ENCODE measurements around the gene MED13. TPM values are rescaled to one million over a fixed set of nuclear protein-coding genes. Genes with fewer than 3 reads are reported as not detected.

MED13 gene
- polyA plus RNA-seq, 3 donors: 2.1 to 32.0 (median 5.0) TPM

Other genes with a start within 250 kb of the MED13 start
- gene BRIP1, start 201.8 kb downstream of the MED13 start, polyA plus RNA-seq: under 1 TPM in 2 of 3 donors, not detected in 1; 0.11 to 0.12 TPM
- gene INTS2, start 137.3 kb downstream of the MED13 start, polyA plus RNA-seq: 1 to 10 TPM; 2.2 to 2.9 (median 2.6) TPM

Data from CD14-positive monocyte (primary cell).